GM19351 (cell line): ENCODE data around the gene PCDHA7.
"Not testable (repeated sequence)": the region's sequence is repeated elsewhere in the genome, so short reads cannot be mapped to it uniquely, and the experiment has no call there.

Experiments used
- ATAC-seq: cut with Tn5 transposase; IDR thresholded peaks from one replicate; pipeline ENCODE4 v1.9.1; 2021; ENCODE audit warnings: mild to moderate bottlenecking, moderate library complexity; ENCODE audit not compliant: unreplicated experiment

Gene PCDHA7

GRCh38 chr5:140862441-140863295 is 28.6 kb downstream of the PCDHA7 start:
- ATAC-seq, result no peak

DNA sequence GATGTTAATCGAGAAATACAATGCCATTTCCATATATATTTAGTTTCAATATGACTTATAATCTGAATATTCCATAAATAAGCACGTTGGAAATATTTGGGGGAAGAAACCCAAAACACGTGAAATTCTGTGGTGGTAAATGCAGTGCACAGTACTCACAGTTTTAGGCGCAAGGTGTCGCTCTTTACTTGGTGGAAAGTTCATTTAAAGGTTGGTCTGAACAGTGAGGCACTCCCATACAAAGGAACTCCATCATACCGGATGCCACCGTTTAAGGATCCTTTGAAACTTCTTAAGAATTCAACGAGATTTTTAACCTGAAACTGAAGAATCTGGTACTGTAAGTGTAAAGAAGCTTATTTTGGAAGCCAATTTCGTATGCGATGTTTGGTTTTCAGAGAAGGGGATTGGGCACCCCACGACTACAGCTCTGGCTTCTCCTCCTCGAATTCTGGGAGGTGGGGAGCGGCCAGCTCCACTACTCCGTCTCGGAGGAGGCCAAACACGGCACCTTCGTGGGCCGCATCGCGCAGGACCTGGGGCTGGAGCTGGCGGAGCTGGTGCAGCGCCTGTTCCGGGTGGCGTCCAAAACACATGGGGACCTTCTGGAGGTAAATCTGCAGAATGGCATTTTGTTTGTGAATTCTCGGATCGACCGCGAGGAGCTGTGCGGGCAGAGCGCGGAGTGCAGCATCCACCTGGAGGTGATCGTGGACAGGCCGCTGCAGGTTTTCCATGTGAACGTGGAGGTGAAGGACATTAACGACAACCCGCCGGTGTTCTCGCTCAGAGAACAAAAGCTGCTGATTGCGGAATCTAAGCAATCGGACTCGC is 34.9 kb downstream of the PCDHA7 start, which contains the start of gene PCDHA11:
Gene PCDHA11, plus strand, starts transcription at position 237 of the 834 bp plus-strand sequence. Its CDS starts 147 bp downstream, at position 384.
- ATAC-seq, result no peak

- no peak for ATAC-seq
Measured at GRCh38 chr5:140869555-140869886, 35.5 kb downstream of the PCDHA7 start.

DNA sequence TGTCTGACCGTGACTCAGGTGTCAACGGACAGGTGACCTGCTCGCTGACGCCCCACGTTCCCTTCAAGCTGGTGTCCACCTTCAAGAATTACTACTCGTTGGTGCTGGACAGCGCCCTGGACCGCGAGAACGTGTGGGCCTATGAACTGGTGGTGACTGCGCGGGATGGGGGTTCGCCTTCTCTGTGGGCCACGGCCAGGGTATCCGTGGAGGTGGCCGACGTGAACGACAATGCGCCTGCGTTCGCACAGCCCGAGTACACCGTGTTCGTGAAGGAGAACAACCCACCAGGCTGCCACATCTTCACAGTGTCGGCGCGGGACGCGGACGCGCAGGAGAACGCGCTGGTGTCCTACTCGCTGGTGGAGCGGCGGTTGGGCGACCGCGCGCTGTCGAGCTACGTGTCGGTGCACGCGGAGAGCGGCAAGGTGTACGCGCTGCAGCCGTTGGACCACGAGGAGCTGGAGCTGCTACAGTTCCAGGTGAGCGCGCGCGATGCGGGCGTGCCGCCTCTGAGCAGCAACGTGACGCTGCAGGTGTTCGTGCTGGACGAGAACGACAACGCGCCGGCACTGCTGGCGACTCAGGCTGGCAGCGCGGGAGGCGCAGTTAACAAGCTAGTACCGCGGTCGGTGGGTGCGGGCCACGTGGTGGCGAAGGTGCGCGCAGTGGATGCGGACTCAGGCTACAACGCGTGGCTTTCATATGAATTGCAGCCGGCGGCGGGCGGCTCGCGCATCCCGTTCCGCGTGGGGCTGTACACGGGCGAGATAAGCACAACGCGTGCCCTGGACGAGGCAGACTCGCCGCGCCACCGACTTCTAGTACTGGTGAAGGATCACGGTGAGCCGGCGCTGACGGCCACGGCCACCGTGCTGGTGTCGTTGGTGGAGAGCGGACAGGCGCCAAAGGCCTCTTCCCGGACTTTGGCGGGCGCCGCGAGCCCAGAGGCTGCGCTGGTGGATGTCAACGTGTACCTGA is 36.4 kb downstream of the PCDHA7 start:
- ATAC-seq, result no peak

DNA sequence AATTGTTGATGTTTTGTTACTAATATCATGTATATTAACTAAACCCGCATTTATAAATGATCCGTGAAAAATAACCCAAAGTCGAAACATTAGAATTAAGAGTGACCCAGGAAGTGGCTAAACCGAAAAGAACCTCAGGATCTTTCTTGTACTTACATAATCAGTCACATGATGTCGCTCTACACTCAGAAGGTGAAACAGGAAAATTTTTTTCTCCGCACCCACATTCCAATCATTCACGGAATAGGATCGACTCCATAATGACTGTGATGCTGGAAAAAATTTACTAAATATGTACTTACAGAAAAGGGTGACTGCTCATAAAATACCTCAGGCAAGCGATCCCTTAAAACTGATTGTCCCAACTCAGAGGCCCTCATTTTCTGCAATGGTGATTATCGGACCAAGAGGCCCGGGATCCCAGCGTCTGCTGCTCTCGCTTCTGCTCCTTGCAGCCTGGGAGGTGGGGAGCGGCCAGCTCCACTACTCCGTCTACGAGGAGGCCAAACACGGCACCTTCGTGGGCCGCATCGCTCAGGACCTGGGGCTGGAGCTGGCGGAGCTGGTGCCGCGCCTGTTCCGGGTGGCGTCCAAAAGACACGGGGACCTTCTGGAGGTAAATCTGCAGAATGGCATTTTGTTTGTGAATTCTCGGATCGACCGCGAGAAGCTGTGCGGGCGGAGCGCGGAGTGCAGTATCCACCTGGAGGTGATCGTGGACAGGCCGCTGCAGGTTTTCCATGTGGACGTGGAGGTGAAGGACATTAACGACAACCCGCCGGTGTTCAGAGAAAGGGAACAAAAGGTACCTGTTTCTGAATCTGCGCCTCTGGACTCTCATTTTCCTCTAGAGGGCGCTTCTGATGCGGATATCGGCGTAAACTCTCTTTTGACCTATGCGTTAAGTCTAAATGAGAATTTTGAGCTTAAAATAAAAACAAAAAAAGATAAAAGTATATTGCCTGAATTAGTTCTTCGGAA is 41.3 kb downstream of the PCDHA7 start, which contains the start of gene PCDHA12:
Gene PCDHA12, plus strand, starts transcription at position 224 of the 981 bp plus-strand sequence. Its CDS starts 165 bp downstream, at position 389.
- ATAC-seq, result no peak

DNA sequence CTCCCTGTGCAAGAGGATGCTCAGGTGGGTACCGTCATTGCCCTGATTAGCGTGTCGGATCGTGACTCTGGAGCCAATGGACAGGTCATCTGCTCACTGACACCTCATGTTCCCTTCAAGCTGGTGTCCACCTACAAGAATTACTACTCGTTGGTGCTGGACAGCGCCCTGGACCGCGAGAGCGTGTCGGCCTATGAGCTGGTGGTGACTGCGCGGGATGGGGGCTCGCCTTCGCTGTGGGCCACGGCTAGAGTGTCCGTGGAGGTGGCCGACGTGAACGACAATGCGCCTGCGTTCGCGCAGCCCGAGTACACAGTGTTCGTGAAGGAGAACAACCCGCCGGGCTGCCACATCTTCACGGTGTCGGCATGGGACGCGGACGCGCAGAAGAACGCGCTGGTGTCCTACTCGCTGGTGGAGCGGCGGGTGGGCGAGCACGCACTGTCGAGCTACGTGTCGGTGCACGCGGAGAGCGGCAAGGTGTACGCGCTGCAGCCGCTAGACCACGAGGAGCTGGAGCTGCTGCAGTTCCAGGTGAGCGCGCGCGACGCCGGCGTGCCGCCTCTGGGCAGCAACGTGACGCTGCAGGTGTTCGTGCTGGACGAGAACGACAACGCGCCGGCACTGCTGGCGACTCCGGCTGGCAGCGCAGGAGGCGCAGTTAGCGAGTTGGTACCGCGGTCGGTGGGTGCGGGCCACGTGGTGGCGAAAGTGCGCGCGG is 42.6 kb downstream of the PCDHA7 start:
- ATAC-seq, result not testable (repeated sequence)

- no peak for ATAC-seq
Measured at GRCh38 chr5:140877262-140877581, 43.2 kb downstream of the PCDHA7 start.

GRCh38 chr5:140881889-140882590 is 48.0 kb downstream of the PCDHA7 start, which contains the start of gene PCDHA13:
Gene PCDHA13 (plus strand): TSS chr5:140882124. CDS start chr5:140882269, 145 bp downstream.
- ATAC-seq, result no peak

- ATAC-seq, result no peak
Measured at GRCh38 chr5:140882591-140882899, 48.5 kb downstream of the PCDHA7 start.

DNA sequence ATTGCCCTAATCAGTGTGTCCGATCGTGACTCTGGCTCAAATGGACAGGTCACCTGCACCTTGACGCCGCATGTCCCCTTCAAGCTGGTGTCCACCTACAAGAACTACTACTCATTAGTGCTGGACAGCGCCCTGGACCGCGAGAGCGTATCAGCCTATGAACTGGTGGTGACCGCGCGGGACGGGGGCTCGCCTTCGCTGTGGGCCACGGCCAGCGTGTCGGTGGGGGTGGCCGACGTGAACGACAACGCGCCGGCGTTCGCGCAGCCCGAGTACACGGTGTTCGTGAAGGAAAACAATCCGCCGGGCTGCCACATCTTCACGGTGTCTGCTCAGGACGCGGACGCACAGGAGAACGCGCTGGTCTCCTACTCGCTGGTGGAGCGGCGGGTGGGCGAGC is 49.3 kb downstream of the PCDHA7 start:
- no peak for ATAC-seq

GRCh38 chr5:140883927-140884697 is 50.0 kb downstream of the PCDHA7 start:
- no peak for ATAC-seq
